IPS-18c (cell line): ENCODE data around the gene NISCH.

Experiments used
- H3K4me3 ChIP-seq: 2 replicates; pipeline ENCODE4 v1.7.0; 2013; ENCODE audit warnings: low read depth, mild to moderate bottlenecking, low read length, moderate library complexity; ENCODE audit not compliant: insufficient read depth
- H3K9me3 ChIP-seq: one replicate; pipeline ENCODE4 v1.6.1; 2013; ENCODE audit warnings: mild to moderate bottlenecking, low read length, moderate library complexity; ENCODE audit not compliant: control insufficient read depth, insufficient read depth

Gene NISCH

GRCh38 chr3:52512727-52513126, 57.3 kb downstream of the NISCH start:
- Histone ChIP-seq H3K4me3 (no peak overlapping the region), H3K9me3 (no peaks in the 10 kb centered on the region)

GRCh38 chr3:52513281-52513680, 57.9 kb downstream of the NISCH start:
- Histone ChIP-seq H3K9me3 (no peaks in the 10 kb centered on the region), H3K4me3 (no peak overlapping the region)

GRCh38 chr3:52514576-52514975, 59.2 kb downstream of the NISCH start:
- no peak overlapping the region for H3K4me3 ChIP-seq
- H3K9me3 ChIP-seq = no peaks in the 10 kb centered on the region

GRCh38 chr3:52515192-52515591, 59.8 kb downstream of the NISCH start:
- H3K9me3 ChIP-seq = no peaks in the 10 kb centered on the region
- H3K4me3 ChIP-seq = no peak overlapping the region

- Histone ChIP-seq H3K9me3 (no peaks in the 10 kb centered on the region), H3K4me3 (no peak overlapping the region)
Measured at GRCh38 chr3:52516509-52517195, 61.2 kb downstream of the NISCH start.

- Histone ChIP-seq H3K4me3 (peak overlapping the region; percentile 46; the same call in 1 of the 2 replicates), H3K9me3 (no peaks in the 10 kb centered on the region)
Measured at GRCh38 chr3:52517796-52518722, 62.7 kb downstream of the NISCH start.

- Histone ChIP-seq H3K4me3 (peak overlapping the region; percentile 46; the same call in 1 of the 2 replicates), H3K9me3 (no peaks in the 10 kb centered on the region)
Measured at GRCh38 chr3:52518723-52519444, 63.5 kb downstream of the NISCH start.

- Histone ChIP-seq H3K4me3 (peak overlapping the region; percentile 46; the same call in 1 of the 2 replicates), H3K9me3 (no peaks in the 10 kb centered on the region)
Measured at GRCh38 chr3:52519445-52520140, 64.2 kb downstream of the NISCH start.

GRCh38 chr3:52520141-52520667, 64.8 kb downstream of the NISCH start:
- H3K4me3 ChIP-seq = no peak overlapping the region
- H3K9me3 ChIP-seq = no peaks in the 10 kb centered on the region

GRCh38 chr3:52520716-52521487, 65.5 kb downstream of the NISCH start:
- Histone ChIP-seq H3K9me3 (no peaks in the 10 kb centered on the region), H3K4me3 (no peak overlapping the region)

GRCh38 chr3:52521488-52521824, 66.1 kb downstream of the NISCH start:
- H3K9me3 ChIP-seq = no peaks in the 10 kb centered on the region
- H3K4me3 ChIP-seq = no peak overlapping the region

GRCh38 chr3:52521881-52522650, 66.7 kb downstream of the NISCH start:
- H3K4me3 ChIP-seq = no peak overlapping the region

GRCh38 chr3:52522651-52523251, 67.3 kb downstream of the NISCH start:
- H3K4me3 ChIP-seq = no peak overlapping the region
- no peaks in the 10 kb centered on the region for H3K9me3 ChIP-seq

More at GRCh38 chr3:52521881-52522650, 66.7 kb downstream of the NISCH start:
- no peaks in the 10 kb centered on the region for H3K9me3 ChIP-seq

- H3K9me3 ChIP-seq = no peaks in the 10 kb centered on the region
Measured at GRCh38 chr3:52523386-52524257, 68.2 kb downstream of the NISCH start.

More at GRCh38 chr3:52523386-52524257, 68.2 kb downstream of the NISCH start:
- no peak overlapping the region for H3K4me3 ChIP-seq
